Activated CD8-positive, alpha-beta T cell treated with anti-CD3 and anti-CD28 coated beads, Interleukin-2, amount 10 ng/mL, durations not matched to agents 7 days and 5 days (primary cell): ENCODE measurements around the gene ZCCHC24. TPM values are rescaled to one million over a fixed set of nuclear protein-coding genes. Genes with fewer than 3 reads are reported as not detected.

Source experiments
- ATAC-seq: fragments of 150-1000 bp; cut with Tn5 transposase; one replicate; pipeline ENCODE4 v1.10.0; 2021; ENCODE audit warnings: moderate library complexity
- CTCF ChIA-PET: fragments of 350-600 bp; sonication (Branson Sonifier 250); formaldehyde crosslinking; loops from one replicate; lab custom pipeline; 2021; ENCODE audit warnings: antibody characterized with exemption; lab: Charles Lee
- POLR2A ChIA-PET: fragments of 350-600 bp; sonication (Branson Sonifier 250); formaldehyde crosslinking; loops from one replicate; lab custom pipeline; 2021; ENCODE audit warnings: antibody characterized with exemption; lab: Charles Lee
- DNase-seq: peaks from one replicate; pipeline ENCODE4 v3.0.0-alpha.2; 2020
- H3K27ac Mint-ChIP-seq: one replicate; pipeline ENCODE4 v1.8.0; 2021; ENCODE audit warnings: mild to moderate bottlenecking, mixed read lengths
- H3K27me3 Mint-ChIP-seq: one replicate; pipeline ENCODE4 v1.8.0; 2021; ENCODE audit warnings: low read depth, mixed read lengths
- H3K36me3 Mint-ChIP-seq: one replicate; pipeline ENCODE4 v1.8.0; 2021; ENCODE audit warnings: low read depth, mixed read lengths
- H3K4me1 Mint-ChIP-seq: one replicate; pipeline ENCODE4 v1.8.0; 2021; ENCODE audit warnings: low read depth, mixed read lengths
- H3K4me3 Mint-ChIP-seq: one replicate; pipeline ENCODE4 v1.8.0; 2021; ENCODE audit warnings: mild to moderate bottlenecking, mixed read lengths
- H3K9me3 Mint-ChIP-seq: one replicate; pipeline ENCODE4 v1.8.0; 2022; ENCODE audit warnings: mixed read lengths; ENCODE audit not compliant: insufficient read depth
- total RNA-seq, 2 experiments: library from RNA; stranded (reverse); gene quantifications; one replicate each; pipeline ENCODE4 v1.2.3, GENCODE V29; 2021

ZCCHC24 gene
- total RNA-seq, 2 experiments from 2014 or later: 1.7 to 1.8 TPM

DNA sequence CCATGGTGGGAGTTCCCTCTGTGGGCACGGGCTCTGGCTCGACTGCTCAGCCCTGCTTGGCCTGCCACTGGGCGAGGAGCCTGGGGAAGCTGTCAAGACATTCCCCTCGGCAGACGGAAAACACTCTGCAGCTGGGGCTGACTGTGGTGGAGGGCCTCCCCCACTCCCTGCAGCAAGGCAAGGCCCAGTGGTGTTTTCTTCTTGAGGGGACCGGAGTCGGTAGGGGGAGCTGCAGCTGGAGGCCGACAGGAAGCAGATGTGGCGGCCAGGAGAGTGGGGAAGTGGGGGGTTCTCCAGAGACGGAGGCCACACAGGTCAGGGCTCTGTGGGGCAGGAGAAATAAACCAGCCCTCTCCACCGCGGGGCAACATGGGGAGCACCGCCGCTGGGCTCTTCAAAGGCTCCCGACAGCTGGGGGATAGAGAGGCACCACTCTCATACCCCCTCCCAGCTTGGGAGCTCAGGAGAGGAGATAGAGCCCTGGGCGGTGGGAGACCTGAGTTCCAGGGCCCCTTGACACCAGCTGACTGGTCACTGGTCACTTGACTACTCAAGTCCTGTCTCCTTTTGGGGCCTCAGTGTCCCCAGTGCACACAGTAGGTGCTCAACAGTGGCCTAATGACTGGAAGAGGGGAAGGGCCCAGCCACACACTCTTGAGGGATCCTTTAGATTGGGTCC, 54.7 kb downstream of the ZCCHC24 start:
- ATAC-seq (peak; percentile 34), DNase-seq (no peak)
- Mint-ChIP-seq H3K27ac (no peak overlapping the region), H3K27me3 (no peaks in the 10 kb centered on the region), H3K36me3 (no peaks in the 10 kb centered on the region), H3K4me1 (peaks cover 5% of the 10 kb centered on the region), H3K4me3 (no peak overlapping the region), H3K9me3 (no peaks in the 10 kb centered on the region)
- ChIA-PET POLR2A (interaction anchor here (0.6 kb wide), 1 partner anchor 73 kb away, joined by 3 read pairs; no protein-coding TSS in a partner anchor), CTCF (interaction anchor here (0.8 to 7.4 kb wide), 6 partner anchors 9 to 97 kb away, joined by 3 to 36 read pairs (median 3); no protein-coding TSS in a partner anchor)

DNA sequence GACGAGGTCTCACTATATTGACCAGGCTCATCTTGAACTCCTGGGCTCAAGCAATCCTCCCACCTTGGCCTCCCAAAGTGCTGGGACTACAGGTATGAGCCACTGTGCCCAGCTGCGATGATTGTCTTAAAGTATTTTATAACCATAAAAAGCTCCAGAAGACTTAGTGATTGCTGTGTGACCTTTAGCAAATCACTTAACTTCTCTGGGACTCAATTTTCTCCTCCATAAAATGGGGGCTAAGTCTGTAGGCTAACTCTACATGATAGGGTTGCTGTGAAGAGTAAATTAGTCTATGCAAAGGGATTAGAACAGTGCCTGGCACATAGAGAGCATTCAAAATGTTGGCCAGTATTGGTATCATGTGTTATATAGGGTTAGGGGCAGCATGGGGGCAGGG, 55.4 kb downstream of the ZCCHC24 start:
- H3K27ac Mint-ChIP-seq: no peak overlapping the region
- no peak overlapping the region for H3K4me3 Mint-ChIP-seq
- ChIA-PET CTCF (interaction anchor here (0.8 to 7.4 kb wide), 3 partner anchors 10 to 78 kb away, joined by 3 to 36 read pairs (median 10); no protein-coding TSS in a partner anchor), POLR2A (no interaction called here)
- H3K27me3 Mint-ChIP-seq: no peaks in the 10 kb centered on the region
- peaks cover 5% of the 10 kb centered on the region for H3K4me1 Mint-ChIP-seq
- no peak for ATAC-seq
- H3K9me3 Mint-ChIP-seq: no peaks in the 10 kb centered on the region
- no peak for DNase-seq
- no peaks in the 10 kb centered on the region for H3K36me3 Mint-ChIP-seq

DNA sequence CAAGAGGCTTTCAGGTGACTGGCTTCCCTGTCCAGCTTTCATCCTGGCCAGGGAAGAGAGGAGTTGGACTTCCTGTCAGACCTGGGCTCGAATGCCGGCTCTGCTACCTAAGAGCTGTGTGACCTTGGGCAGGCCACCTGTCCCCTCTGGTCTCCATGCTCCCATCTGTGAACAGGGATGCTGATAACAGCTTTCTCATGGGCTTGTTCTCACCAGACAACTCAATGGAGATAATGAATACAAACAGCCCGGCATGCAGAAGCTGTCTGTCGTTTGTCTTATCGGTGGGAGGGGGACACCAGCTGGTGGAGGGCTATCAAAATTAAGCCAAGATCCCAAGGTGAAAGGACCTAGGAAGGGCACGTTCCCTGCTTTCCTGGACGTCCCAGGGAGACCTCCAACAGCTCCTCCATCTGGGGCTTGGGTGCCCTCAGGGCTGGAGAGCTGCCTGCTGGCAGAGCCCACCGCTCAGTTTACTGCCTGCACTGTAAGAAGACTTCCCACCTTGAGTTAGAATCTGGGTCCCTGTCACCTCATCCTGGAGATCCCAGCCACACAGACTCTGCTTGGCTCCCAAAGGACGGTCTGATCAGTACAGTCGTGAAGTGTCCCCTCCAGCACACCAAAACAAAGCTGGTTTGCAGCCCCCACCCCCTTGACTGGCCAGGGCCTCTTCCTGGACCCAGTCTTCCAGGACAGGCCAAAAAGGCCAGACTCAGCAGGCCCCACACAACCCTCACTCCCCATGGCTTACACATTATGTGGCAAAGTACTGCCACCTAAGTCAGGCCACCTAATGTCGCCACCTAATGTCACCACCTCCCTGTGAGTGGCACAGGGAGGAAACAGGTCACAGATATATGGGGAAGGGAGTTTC, 57.2 kb downstream of the ZCCHC24 start:
- H3K27me3 Mint-ChIP-seq: no peaks in the 10 kb centered on the region
- ChIA-PET POLR2A (no interaction called here), CTCF (interaction anchor here (0.8 to 7.4 kb wide), 4 partner anchors 15 to 87 kb away, joined by 3 to 36 read pairs (median 3); no protein-coding TSS in a partner anchor)
- no peak overlapping the region for H3K27ac Mint-ChIP-seq
- no peak overlapping the region for H3K4me3 Mint-ChIP-seq
- peaks cover 5% of the 10 kb centered on the region for H3K4me1 Mint-ChIP-seq
- no peak for ATAC-seq
- no peaks in the 10 kb centered on the region for H3K9me3 Mint-ChIP-seq
- no peaks in the 10 kb centered on the region for H3K36me3 Mint-ChIP-seq
- no peak for DNase-seq

DNA sequence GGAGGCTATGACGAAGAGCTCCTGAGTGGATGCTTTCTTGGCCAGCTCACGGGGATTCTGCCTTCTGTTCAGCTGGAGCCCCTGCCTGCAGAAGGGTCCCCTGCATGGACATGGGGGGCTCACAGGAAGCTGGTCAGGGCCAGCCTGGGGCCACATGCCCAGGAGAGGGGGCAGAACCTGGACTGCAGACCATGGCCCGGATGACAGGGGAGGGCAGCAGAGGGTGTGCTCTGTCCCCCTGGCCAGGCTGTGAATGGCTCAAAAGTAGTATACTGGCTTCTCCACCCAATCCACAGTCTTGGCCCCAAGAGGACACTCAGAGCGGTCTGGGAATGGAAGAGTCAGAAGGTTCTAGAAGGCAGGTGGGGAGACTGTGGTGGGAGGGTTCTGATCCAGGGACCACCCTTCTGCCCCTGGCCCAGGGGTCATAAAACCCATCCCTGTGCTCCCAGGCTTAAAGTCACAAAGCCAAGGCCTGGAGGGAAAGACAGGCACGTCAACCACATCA, 57.9 kb downstream of the ZCCHC24 start:
- no peaks in the 10 kb centered on the region for H3K36me3 Mint-ChIP-seq
- H3K4me3 Mint-ChIP-seq: no peak overlapping the region
- no peaks in the 10 kb centered on the region for H3K27me3 Mint-ChIP-seq
- peaks cover 5% of the 10 kb centered on the region for H3K4me1 Mint-ChIP-seq
- ATAC-seq (no peak), DNase-seq (no peak)
- CTCF ChIA-PET: interaction anchor here (0.8 to 7.4 kb wide), 3 partner anchors 14 to 80 kb away, joined by 3 to 36 read pairs (median 3); no protein-coding TSS in a partner anchor
- POLR2A ChIA-PET: no interaction called here
- no peak overlapping the region for H3K27ac Mint-ChIP-seq
- no peaks in the 10 kb centered on the region for H3K9me3 Mint-ChIP-seq

DNA sequence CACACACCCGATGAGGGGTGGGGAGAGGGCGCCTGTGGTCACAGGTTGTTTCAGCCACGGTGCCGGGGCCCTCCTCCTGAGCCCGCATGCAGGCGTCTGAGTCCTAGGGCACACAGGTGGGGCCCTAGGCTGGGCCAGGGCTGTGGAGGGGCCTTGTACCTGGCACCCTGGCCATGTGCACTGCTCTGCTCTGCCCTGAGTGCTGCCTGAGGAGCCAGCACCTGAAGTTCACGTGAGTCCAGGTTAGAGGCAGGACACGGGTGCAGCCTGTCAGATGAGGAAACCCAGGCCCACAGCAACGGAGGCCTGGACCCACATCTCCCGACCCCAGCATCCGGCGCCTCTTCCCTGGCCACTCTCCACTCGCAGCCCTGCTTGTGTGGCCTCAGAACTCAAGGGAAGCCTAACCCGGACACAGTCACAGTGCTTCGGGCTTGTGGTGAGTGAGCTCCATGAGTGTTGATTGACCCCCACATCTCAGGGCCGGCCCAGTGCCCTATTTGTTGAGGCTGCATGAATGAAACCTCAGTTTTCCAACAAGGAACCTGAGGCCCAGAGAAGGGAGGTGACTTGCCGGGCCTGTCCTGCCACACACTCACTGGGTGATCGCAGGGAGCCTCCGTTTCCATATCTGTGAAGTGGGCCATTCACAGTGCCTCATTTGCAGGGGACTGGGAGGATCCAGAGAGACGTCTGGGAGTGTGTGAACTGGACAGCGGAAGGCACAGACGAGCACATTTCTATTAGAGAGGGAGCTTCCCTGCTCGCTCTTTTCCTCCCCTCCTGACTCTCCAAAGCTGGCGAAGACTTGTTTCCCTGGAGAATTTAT, 58.6 kb downstream of the ZCCHC24 start:
- DNase-seq (no peak), ATAC-seq (peak; percentile 32)
- ChIA-PET POLR2A (no interaction called here), CTCF (interaction anchor here (0.8 to 7.4 kb wide), 3 partner anchors 14 to 81 kb away, joined by 3 to 36 read pairs (median 3); no protein-coding TSS in a partner anchor)
- Mint-ChIP-seq H3K9me3 (no peaks in the 10 kb centered on the region), H3K4me1 (peaks cover 5% of the 10 kb centered on the region), H3K27me3 (no peaks in the 10 kb centered on the region), H3K4me3 (no peak overlapping the region), H3K36me3 (no peaks in the 10 kb centered on the region), H3K27ac (no peak overlapping the region)

DNA sequence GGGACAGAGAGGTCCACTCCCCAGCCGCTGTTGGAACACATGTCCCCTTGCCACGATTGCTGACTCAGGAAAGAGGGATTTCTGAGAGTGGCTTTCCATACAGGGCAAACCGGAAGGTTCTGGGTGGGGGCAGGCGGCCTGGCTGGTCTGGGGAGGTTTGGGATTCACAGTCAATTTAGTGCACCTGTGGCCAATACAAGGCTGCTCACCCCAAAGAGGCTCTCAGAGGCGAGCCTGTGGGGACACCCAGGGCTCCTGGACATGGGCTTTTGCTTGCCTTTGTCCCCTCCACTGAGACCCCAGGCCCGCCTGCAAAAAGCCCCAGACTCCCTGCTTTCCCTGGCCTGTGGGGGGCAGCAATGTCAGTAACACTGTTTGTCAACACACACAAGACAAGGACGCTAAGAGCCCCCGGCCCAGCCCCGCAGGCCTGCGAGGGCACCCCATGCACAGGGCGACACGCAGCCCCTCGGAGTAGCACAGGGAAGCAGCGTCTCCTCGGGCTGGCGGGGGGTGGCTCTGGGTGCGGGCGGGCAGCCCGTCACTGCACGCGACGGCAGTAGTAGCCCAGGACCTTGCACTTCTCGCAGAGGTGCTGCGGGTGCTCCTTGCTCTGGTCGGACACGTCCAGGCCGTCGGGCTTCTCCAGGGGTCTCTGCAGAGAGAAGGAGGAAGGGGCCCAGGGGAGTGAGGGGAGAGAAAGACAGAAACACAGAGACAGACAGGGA, 59.5 kb downstream of the ZCCHC24 start:
- Mint-ChIP-seq H3K4me3 (no peak overlapping the region), H3K27ac (no peak overlapping the region), H3K27me3 (no peaks in the 10 kb centered on the region), H3K9me3 (no peaks in the 10 kb centered on the region), H3K36me3 (no peaks in the 10 kb centered on the region), H3K4me1 (peaks cover 5% of the 10 kb centered on the region)
- DNase-seq: no peak
- no peak for ATAC-seq
- ChIA-PET POLR2A (no interaction called here), CTCF (no interaction called here)

DNA sequence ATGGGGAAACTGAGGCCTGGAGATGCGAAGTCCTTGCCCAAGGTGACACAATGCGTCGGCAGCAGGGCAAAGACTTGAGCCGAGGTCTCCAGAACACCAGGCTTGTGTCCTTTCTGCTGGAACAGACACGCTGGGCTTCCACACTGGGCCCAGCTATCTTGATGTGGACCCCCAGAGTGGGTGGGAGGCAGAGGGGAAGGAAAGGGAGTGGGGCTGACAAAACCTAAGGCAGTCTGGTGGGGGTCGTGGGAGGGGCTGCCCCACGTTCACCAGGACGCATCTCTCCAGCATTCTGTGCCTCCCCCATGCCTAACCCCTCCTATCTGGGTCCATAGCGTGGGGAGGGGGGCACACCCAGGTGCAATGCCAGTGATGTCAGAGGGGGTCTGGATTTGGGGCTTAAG, 60.0 kb downstream of the ZCCHC24 start:
- Mint-ChIP-seq H3K4me1 (peaks cover 2% of the 10 kb centered on the region), H3K36me3 (no peaks in the 10 kb centered on the region), H3K27me3 (no peaks in the 10 kb centered on the region), H3K27ac (no peak overlapping the region), H3K4me3 (no peak overlapping the region), H3K9me3 (no peaks in the 10 kb centered on the region)
- no peak for ATAC-seq
- DNase-seq: no peak
- ChIA-PET CTCF (no interaction called here), POLR2A (no interaction called here)

DNA sequence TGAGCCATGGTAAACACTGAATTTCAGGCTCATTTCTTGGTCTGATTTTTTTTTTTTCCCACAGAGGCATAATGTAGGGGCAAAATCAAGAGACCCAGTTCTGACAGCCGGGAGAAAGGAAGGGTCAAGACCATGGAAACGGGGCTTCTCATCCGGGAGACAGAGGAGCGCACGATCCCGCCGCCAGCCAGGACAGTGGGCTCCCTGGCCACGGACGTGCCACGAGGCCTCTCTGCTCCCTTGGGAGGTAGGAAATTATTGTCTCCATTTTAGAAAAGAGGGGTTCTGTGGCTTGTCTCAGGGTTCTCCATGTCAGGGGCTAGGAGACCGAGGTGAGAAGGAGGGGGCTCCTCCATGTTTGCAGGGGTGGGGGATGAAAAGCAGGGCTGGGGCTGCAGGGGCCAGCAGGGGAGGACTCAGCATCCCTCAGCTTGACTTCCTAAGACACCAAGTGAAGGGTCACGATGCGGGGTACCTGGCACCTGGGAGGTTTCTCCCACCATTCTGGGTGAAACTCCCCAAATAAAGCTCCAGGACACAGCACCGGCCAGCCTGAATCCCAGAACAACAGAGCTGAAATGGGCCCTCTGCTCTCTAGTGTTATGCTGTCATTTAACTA, 60.5 kb downstream of the ZCCHC24 start:
- ATAC-seq (no peak), DNase-seq (no peak)
- CTCF ChIA-PET: no interaction called here
- no peak overlapping the region for H3K27ac Mint-ChIP-seq
- H3K36me3 Mint-ChIP-seq: no peaks in the 10 kb centered on the region
- no peak overlapping the region for H3K4me3 Mint-ChIP-seq
- H3K27me3 Mint-ChIP-seq: no peaks in the 10 kb centered on the region
- POLR2A ChIA-PET: no interaction called here
- H3K9me3 Mint-ChIP-seq: no peaks in the 10 kb centered on the region
- H3K4me1 Mint-ChIP-seq: no peaks in the 10 kb centered on the region

DNA sequence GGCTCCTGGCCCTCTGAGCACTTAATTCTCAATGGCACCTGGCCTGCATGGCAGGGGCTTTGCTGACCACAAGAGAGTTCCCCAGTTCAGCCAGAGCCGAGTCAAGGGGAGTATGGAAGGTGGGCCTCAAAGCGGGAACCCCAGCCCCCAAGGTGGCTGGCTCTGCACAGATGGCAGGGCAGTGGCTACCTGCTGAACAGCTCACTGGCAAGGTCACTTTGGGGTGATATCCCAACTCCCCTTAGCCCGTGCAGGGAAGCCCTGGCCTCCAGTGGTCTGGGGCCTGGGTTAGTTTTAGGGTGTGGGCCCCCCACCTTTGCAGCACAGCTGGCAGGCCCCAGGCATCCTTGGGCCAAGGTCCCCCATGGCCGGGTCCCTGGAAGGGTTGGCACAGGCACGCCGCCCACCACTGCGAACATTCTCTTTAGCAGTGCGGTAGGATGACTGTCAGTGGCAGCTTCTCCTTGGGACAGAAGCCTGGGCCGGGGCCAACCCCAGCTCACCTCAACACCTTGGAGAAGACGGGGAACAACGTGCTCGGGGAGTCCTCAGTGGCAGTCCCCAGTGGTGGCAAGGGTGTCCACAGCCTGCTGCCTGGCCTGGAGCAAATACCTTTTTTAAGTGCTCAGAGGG, 61.3 kb downstream of the ZCCHC24 start:
- no peak overlapping the region for H3K4me3 Mint-ChIP-seq
- ChIA-PET POLR2A (no interaction called here), CTCF (interaction anchor here (2.3 kb wide), 1 partner anchor 10 kb away, joined by 11 read pairs; no protein-coding TSS in a partner anchor)
- H3K9me3 Mint-ChIP-seq: no peaks in the 10 kb centered on the region
- H3K27me3 Mint-ChIP-seq: no peaks in the 10 kb centered on the region
- H3K27ac Mint-ChIP-seq: no peak overlapping the region
- H3K36me3 Mint-ChIP-seq: no peaks in the 10 kb centered on the region
- H3K4me1 Mint-ChIP-seq: no peaks in the 10 kb centered on the region
- ATAC-seq (no peak), DNase-seq (no peak)

DNA sequence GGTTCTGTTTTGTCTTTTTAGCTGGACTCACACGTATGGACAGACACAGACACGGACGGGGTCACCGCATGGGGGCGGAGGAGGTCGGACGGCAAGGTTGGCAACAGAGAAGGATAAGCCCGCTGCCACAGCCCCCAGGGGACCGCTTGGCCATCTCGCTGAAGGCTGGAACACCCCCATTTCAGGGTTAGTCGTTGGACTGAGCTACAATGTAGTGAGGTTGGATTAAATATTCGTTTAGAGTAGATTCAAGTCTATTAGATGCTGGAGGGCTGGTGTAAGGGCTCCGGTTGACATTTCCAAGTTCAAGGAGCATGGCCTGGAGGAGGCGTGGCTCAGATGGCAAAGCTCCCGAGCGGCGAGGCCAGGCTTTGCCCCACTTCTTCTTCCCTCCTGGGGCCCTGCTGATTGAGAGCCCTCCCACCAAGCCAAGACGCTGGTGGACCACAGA, 62.9 kb downstream of the ZCCHC24 start:
- H3K27ac Mint-ChIP-seq: no peak overlapping the region
- no peaks in the 10 kb centered on the region for H3K36me3 Mint-ChIP-seq
- DNase-seq (no peak), ATAC-seq (no peak)
- no peaks in the 10 kb centered on the region for H3K9me3 Mint-ChIP-seq
- no peaks in the 10 kb centered on the region for H3K27me3 Mint-ChIP-seq
- ChIA-PET POLR2A (no interaction called here), CTCF (interaction anchor here (2.3 kb wide), 1 partner anchor 8 kb away, joined by 11 read pairs; no protein-coding TSS in a partner anchor)
- no peak overlapping the region for H3K4me3 Mint-ChIP-seq
- no peaks in the 10 kb centered on the region for H3K4me1 Mint-ChIP-seq
